DND-41 (cell line): ENCODE measurements around the gene TTC19.

Experiments used
- EZH2 ChIP-seq: IDR thresholded peaks from 3 replicates; pipeline ENCODE4 v1.6.1; 2012; ENCODE audit warnings: borderline replicate concordance, low read depth, mild to moderate bottlenecking, moderate library complexity, low read length, inconsistent platforms; ENCODE audit not compliant: severe bottlenecking
- TF ChIP-seq, protein P1 (sequence below): IDR thresholded peaks from 2 replicates; pipeline ENCODE4 v1.5.1; 2012; ENCODE audit warnings: borderline replicate concordance, low read length, moderate library complexity, mild to moderate bottlenecking; ENCODE audit not compliant: poor library complexity, severe bottlenecking; ENCODE audit errors: extremely low read depth

DNA sequence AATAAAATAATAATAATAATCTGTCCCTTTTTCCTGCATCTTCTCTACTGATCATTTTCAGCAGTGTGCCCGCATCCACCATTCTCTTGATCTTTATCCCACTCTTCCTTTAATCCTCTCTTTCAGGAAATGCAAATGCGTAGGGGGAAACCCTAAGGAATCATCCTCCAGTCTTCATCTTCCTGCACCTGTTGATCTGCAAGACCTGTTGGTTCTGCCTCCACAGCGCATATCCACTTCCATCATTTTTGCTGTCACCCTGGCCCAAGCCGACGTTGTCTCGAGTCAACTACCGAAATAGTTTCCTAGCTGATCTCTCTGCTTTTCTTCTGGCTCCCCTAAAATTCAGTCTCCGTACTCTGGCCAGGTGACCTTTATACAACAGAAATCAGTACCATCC, 30.2 kb upstream of the TTC19 start:
- no peak for TF ChIP-seq EZH2
- TF ChIP-seq, protein P1, sequence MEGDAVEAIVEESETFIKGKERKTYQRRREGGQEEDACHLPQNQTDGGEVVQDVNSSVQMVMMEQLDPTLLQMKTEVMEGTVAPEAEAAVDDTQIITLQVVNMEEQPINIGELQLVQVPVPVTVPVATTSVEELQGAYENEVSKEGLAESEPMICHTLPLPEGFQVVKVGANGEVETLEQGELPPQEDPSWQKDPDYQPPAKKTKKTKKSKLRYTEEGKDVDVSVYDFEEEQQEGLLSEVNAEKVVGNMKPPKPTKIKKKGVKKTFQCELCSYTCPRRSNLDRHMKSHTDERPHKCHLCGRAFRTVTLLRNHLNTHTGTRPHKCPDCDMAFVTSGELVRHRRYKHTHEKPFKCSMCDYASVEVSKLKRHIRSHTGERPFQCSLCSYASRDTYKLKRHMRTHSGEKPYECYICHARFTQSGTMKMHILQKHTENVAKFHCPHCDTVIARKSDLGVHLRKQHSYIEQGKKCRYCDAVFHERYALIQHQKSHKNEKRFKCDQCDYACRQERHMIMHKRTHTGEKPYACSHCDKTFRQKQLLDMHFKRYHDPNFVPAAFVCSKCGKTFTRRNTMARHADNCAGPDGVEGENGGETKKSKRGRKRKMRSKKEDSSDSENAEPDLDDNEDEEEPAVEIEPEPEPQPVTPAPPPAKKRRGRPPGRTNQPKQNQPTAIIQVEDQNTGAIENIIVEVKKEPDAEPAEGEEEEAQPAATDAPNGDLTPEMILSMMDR = no peak
